Heart left ventricle (tissue), 13 donors: Measurements from ENCODE around the gene NXPE2.

ENCODE experiments used
- POLR2A ChIP-seq, 2 donors: fragments of 450-650 bp; IDR thresholded peaks; one replicate each; pipeline ENCODE4 v1.6.1; 2017; ENCODE audit warnings: antibody characterized with exemption in 2 of 2, mild to moderate bottlenecking in 2 of 2, moderate library complexity in 2 of 2
- TF ChIP-seq, protein P1 (sequence below), 12 donors: fragments of 200-600 bp; sonication (generic) in 4 of 12; IDR thresholded peaks; one replicate each; pipeline versions ENCODE4 v1.5.0 to v1.8.0; 2018 to 2022; ENCODE audit warnings: antibody characterized with exemption in 12 of 12, mild to moderate bottlenecking in 5 of 12
- donor health status: ischemic (EF 13 %, LVEDD 7.1; RV severe dilation, severe dysfunction).
- donor health status: DM: no; HTN: yes; CAD: no.
- donor health status: DM: no; HTN: no; CAD: no.
- donor health status: ischemic (EF 25% LVEDD 6.9; RV normal size, moderate dysfunction).
- donor health status: ischemic (EF 25% LVEDD 5.7; RV mildly dilated, moderate dysfunction).
- donor health status: ischemic (EF 35%, LVEDD 5.7; RV mildly dilated, moderate dysfunction).
- donor health status: nonischemic (EF 11% LVEDD 7.7; RV severe dilation, severe dysfunction).
- donor health status: DM: yes; HTN: yes; CAD: no.
- donor health status: PGD.
- donor health status: ischemic (EF 29% LVEDD 5.4; RV normal size, mild dysfunction).
- donor health status: nonischemic (EF 23%, LVEDD 6.1; RV moderate dilation, normal function).

DNA sequence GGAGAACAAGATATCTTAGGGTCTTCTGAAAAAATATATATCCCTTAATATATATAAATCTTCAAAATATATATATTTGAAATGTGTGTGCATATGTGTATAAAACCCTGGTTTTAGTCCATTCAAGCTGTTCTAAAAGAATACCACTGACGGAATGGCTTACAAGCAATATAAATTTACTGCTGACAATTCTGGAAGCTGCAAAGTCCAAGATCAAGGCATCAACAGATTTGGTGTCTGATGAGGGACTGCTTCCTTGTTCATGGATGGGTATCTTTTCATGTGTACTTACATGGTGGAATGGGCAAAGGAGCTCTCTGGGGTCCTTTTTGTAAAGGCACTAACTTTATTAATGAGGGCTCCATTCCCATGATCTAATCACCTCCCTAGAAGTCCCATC, 6.8 kb downstream of the NXPE2 start:
- TF ChIP-seq, protein P1, sequence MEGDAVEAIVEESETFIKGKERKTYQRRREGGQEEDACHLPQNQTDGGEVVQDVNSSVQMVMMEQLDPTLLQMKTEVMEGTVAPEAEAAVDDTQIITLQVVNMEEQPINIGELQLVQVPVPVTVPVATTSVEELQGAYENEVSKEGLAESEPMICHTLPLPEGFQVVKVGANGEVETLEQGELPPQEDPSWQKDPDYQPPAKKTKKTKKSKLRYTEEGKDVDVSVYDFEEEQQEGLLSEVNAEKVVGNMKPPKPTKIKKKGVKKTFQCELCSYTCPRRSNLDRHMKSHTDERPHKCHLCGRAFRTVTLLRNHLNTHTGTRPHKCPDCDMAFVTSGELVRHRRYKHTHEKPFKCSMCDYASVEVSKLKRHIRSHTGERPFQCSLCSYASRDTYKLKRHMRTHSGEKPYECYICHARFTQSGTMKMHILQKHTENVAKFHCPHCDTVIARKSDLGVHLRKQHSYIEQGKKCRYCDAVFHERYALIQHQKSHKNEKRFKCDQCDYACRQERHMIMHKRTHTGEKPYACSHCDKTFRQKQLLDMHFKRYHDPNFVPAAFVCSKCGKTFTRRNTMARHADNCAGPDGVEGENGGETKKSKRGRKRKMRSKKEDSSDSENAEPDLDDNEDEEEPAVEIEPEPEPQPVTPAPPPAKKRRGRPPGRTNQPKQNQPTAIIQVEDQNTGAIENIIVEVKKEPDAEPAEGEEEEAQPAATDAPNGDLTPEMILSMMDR (IDR thresholded peaks at IDR 0.05): no peak
- no peak for TF ChIP-seq POLR2A (IDR thresholded peaks at IDR 0.05)
